HepG2 (cell line): ENCODE measurements around the gene CDC42SE2. TPM values are rescaled to one million over a fixed set of nuclear protein-coding genes. Genes with fewer than 3 reads are reported as not detected.

ENCODE experiments used
- ATAC-seq: fragments of 200-7000 bp; cut with Tn5 transposase; 3 replicates; pipeline ENCODE4 v1.9.1; 2020; ENCODE audit warnings: mild to moderate bottlenecking, moderate library complexity
- BruUV-seq: library from RNA; stranded (reverse); fragments of 400-500 nt; replicated peaks from 2 replicates; lab custom pipeline; 2021; lab: Mats Ljungman, UMichigan
- CTCF ChIA-PET: fragments of 300-600 bp; formaldehyde crosslinking; extraction: SDS; loops from one replicate; lab custom pipeline; 2021; ENCODE audit warnings: low total read pairs, inconsistent platforms, low intra/inter-chr PET ratio; lab: Yijun Ruan, JAX
- POLR2A ChIA-PET: fragments of 350-600 bp; sonication (Branson Sonifier 250); formaldehyde crosslinking; loops from one replicate; lab custom pipeline; 2020; ENCODE audit warnings: antibody characterized with exemption, inconsistent platforms; lab: Yijun Ruan, JAX
- DNase-seq: peaks from one replicate; pipeline ENCODE4 v3.0.0-alpha.2; 2015; ENCODE audit warnings: low spot score
- FAIRE-seq: peaks from 3 replicates; lab custom pipeline; 2011; peaks lifted over from hg19 to GRCh38; lab: Jason Lieb, UNC
- H2AFZ ChIP-seq: one replicate; pipeline ENCODE4 v1.6.1; 2011; ENCODE audit warnings: low read length, inconsistent platforms
- H3K27ac ChIP-seq: fragments of 300-600 bp; 3 replicates; pipeline ENCODE4 v1.8.0; 2011; ENCODE audit warnings: mixed run types, mild to moderate bottlenecking, mixed read lengths, low read length, inconsistent platforms; ENCODE audit not compliant: insufficient read depth; ENCODE audit errors: extremely low read length
- H3K27me3 ChIP-seq, 2 experiments: fragments of 200-600 bp in 1 of 2; 2 replicates in 1 of 2; 3 replicates in 1 of 2; pipeline versions ENCODE4 v1.6.0 to v1.8.0; 2011; ENCODE audit warnings: low read length in 2 of 2, mild to moderate bottlenecking in 2 of 2, moderate library complexity in 2 of 2, inconsistent platforms in 1 of 2; ENCODE audit not compliant: insufficient read depth in 2 of 2, control insufficient read depth in 1 of 2
- H3K36me3 ChIP-seq, 2 experiments: fragments of 200-600 bp in 1 of 2; replicated peaks in 1 of 2; 2 replicates in 1 of 2; 3 replicates in 1 of 2; pipeline versions ENCODE4 v1.5.1 to v1.8.0; 2011; ENCODE audit warnings: low read length in 2 of 2, inconsistent platforms in 1 of 2; ENCODE audit not compliant: insufficient read depth in 2 of 2, control insufficient read depth in 1 of 2
- H3K4me1 ChIP-seq: 2 replicates; pipeline ENCODE4 v1.5.1; 2012; ENCODE audit warnings: low read length, inconsistent platforms; ENCODE audit not compliant: insufficient read depth
- H3K4me2 ChIP-seq: 2 replicates; pipeline ENCODE4 v1.6.0; 2011; ENCODE audit warnings: low read depth, low read length, inconsistent platforms
- H3K4me3 ChIP-seq, 3 experiments: fragments of 200-600 bp in 1 of 3; sonication (generic), shearing (Covaris generic) in 1 of 3; replicated peaks in 1 of 3; 2 replicates each; pipeline ENCODE4 v1.5.1; 2011 to 2016; ENCODE audit warnings: low read length in 3 of 3, inconsistent platforms in 2 of 3, low read depth in 2 of 3, mild to moderate bottlenecking in 2 of 3, control low read depth in 1 of 3, mixed read lengths in 1 of 3; ENCODE audit not compliant: insufficient read depth in 1 of 3
- H3K79me2 ChIP-seq: one replicate; pipeline ENCODE4 v1.6.1; 2011; ENCODE audit warnings: low read length, inconsistent platforms; ENCODE audit not compliant: insufficient read depth
- H3K9ac ChIP-seq: 2 replicates; pipeline ENCODE4 v1.6.0; 2011; ENCODE audit warnings: mild to moderate bottlenecking, low read depth, low read length, inconsistent platforms; ENCODE audit not compliant: insufficient read depth
- H3K9me3 ChIP-seq: 2 replicates; pipeline ENCODE4 v1.5.1; 2012; ENCODE audit warnings: mild to moderate bottlenecking, low read length
- H4K20me1 ChIP-seq: 2 replicates; pipeline ENCODE4 v1.6.0; 2011; ENCODE audit warnings: inconsistent platforms, mild to moderate bottlenecking, low read length, moderate library complexity; ENCODE audit not compliant: insufficient read depth
- CTCF ChIP-seq: sonication (generic); formaldehyde crosslinking; IDR thresholded peaks from 2 replicates; pipeline ENCODE4 v1.5.0; 2020; ENCODE audit warnings: mild to moderate bottlenecking, missing genetic modification reagents, moderate library complexity
- FOXK2 ChIP-seq: fragments of 450-650 bp; IDR thresholded peaks from 2 replicates; pipeline ENCODE4 v1.6.1; 2016
- RCOR2 ChIP-seq: IDR thresholded peaks from 2 replicates; pipeline ENCODE4 v1.6.1; 2016; ENCODE audit warnings: missing biosample characterization, missing genetic modification reagents
- SRSF9 ChIP-seq: fragments of 200-400 bp; formaldehyde crosslinking; IDR thresholded peaks from 2 replicates; pipeline ENCODE4 v1.6.1; 2018; ENCODE audit warnings: borderline replicate concordance, mild to moderate bottlenecking, low read depth, low read length; ENCODE audit not compliant: insufficient read depth, poor library complexity, severe bottlenecking
- ZNF292 ChIP-seq: sonication (generic); formaldehyde crosslinking; IDR thresholded peaks from 2 replicates; pipeline ENCODE4 v1.8.1; 2022; ENCODE audit warnings: mild to moderate bottlenecking, low read depth, missing genetic modification reagents, borderline replicate concordance
- ZNF30 ChIP-seq: sonication (generic); formaldehyde crosslinking; IDR thresholded peaks from 2 replicates; pipeline ENCODE4 v1.5.0; 2020; ENCODE audit warnings: mild to moderate bottlenecking, missing genetic modification reagents
- ZNF362 ChIP-seq: sonication (generic); formaldehyde crosslinking; IDR thresholded peaks from 2 replicates; pipeline ENCODE4 v1.4.0; 2020; ENCODE audit warnings: missing genetic modification reagents, mild to moderate bottlenecking, borderline replicate concordance
- ZNF460 ChIP-seq: sonication (generic); formaldehyde crosslinking; IDR thresholded peaks from 2 replicates; pipeline ENCODE4 v1.5.1; 2020; ENCODE audit warnings: missing genetic modification reagents, mild to moderate bottlenecking, borderline replicate concordance
- ZNF775 ChIP-seq: sonication (generic); formaldehyde crosslinking; IDR thresholded peaks from 2 replicates; pipeline ENCODE4 v1.4.0; 2020; ENCODE audit warnings: missing genetic modification reagents, mild to moderate bottlenecking, moderate library complexity, borderline replicate concordance
- ZSCAN9 ChIP-seq: IDR thresholded peaks from 2 replicates; pipeline ENCODE4 v1.6.1; 2016; ENCODE audit warnings: borderline replicate concordance
- WGBS: methylation state at CpG from one replicate; pipeline ENCODE4 v1.1.6; 2017; ENCODE audit warnings: low lambda C conversion rate; 5-methylcytosine and 5-hydroxymethylcytosine counted together
- in situ Hi-C: cut with HindIII; loops from 2 replicates; pipeline ENCODE4 v1.10.0; 2017; ENCODE audit warnings: low pct_unique_long_range_greater_than_20kb; ENCODE audit not compliant: extremely low pct_ligation_motif_present
- intact Hi-C: fragments of 100-400 bp; cut with micrococcal nuclease; formaldehyde crosslinking; loops from one replicate; pipeline ENCODE4 v1.10.0; 2022; ENCODE audit not compliant: unreplicated experiment
- polyA plus RNA-seq, 8 experiments: library from polyadenylated mRNA; depleted of rRNA in 3 of 8; stranded (reverse) in 7 of 8; unstranded in 1 of 8; fragments of >200 nt; fragmentation: Illumina TruSeq in 4 of 8; extraction: Trizol in 4 of 8; gene quantifications; 2 replicates each; pipeline versions ENCODE4 v1.2.1 to v1.2.3, GENCODE V29; 2011 to 2016; ENCODE audit warnings: low read depth in 4 of 8, missing spikeins in 1 of 8, mixed read lengths in 1 of 8; ENCODE audit not compliant: insufficient read depth in 1 of 8
- total RNA-seq, 5 experiments: library from RNA; depleted of rRNA; stranded (reverse); fragments of >200 nt; fragmentation: Illumina TruSeq; extraction: Trizol; gene quantifications; 2 replicates each; pipeline ENCODE4 v1.2.3, GENCODE V29; 2016; ENCODE audit warnings: low read depth in 1 of 5
- TF ChIP-seq, protein P1 (sequence below): sonication (generic); formaldehyde crosslinking; IDR thresholded peaks from 2 replicates; pipeline ENCODE4 v1.5.1; 2020; ENCODE audit warnings: mild to moderate bottlenecking, missing genetic modification reagents, moderate library complexity
- TF ChIP-seq, protein P2 (sequence below): sonication (generic); formaldehyde crosslinking; IDR thresholded peaks from 2 replicates; pipeline ENCODE4 v1.4.0; 2020; ENCODE audit warnings: missing genetic modification reagents
- TF ChIP-seq, protein P3 (sequence below), 2 experiments: fragments of 450-650 bp in 1 of 2; sonication (generic) in 1 of 2; formaldehyde crosslinking; IDR thresholded peaks; 2 replicates each; pipeline versions ENCODE4 v1.5.0 to v1.8.0; 2020 to 2022; ENCODE audit warnings: mild to moderate bottlenecking in 1 of 2, missing genetic modification reagents in 1 of 2

CDC42SE2 gene
- total and polyA plus RNA-seq, 2 of the 13 experiments (the other 11 are each of a cell fraction or from before 2014, with no cell fraction given): 19.6 to 25.0 TPM

- WGBS: 94% methylated on average over 2 of the region's 2 CpGs
- peaks cover 0 to 7% of the 10 kb centered on the region in 2 experiments; a peak in 3 of 5 replicates for H3K36me3 ChIP-seq
- no TSS peak for BruUV-seq
- CTCF ChIA-PET: no interaction called here
- peaks cover 13% of the 10 kb centered on the region; the same call in 1 of the 2 replicates for H3K9me3 ChIP-seq
- intact Hi-C loops (no loop called here), in situ Hi-C loops (no loop called here)
- no peak overlapping the region for H3K9ac ChIP-seq
- POLR2A ChIA-PET: no interaction called here
- TF ChIP-seq ZNF30 (CRISPR knock-in tag): no peak
- TF ChIP-seq, protein P1, sequence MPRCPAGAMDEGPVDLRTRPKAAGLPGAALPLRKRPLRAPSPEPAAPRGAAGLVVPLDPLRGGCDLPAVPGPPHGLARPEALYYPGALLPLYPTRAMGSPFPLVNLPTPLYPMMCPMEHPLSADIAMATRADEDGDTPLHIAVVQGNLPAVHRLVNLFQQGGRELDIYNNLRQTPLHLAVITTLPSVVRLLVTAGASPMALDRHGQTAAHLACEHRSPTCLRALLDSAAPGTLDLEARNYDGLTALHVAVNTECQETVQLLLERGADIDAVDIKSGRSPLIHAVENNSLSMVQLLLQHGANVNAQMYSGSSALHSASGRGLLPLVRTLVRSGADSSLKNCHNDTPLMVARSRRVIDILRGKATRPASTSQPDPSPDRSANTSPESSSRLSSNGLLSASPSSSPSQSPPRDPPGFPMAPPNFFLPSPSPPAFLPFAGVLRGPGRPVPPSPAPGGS (CRISPR knock-in tag): no peak
- TF ChIP-seq ZNF460 (CRISPR knock-in tag): no peak
- no peak for TF ChIP-seq SRSF9
- TF ChIP-seq, protein P2, sequence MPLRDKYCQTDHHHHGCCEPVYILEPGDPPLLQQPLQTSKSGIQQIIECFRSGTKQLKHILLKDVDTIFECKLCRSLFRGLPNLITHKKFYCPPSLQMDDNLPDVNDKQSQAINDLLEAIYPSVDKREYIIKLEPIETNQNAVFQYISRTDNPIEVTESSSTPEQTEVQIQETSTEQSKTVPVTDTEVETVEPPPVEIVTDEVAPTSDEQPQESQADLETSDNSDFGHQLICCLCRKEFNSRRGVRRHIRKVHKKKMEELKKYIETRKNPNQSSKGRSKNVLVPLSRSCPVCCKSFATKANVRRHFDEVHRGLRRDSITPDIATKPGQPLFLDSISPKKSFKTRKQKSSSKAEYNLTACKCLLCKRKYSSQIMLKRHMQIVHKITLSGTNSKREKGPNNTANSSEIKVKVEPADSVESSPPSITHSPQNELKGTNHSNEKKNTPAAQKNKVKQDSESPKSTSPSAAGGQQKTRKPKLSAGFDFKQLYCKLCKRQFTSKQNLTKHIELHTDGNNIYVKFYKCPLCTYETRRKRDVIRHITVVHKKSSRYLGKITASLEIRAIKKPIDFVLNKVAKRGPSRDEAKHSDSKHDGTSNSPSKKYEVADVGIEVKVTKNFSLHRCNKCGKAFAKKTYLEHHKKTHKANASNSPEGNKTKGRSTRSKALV (CRISPR knock-in tag): no peak
- no peak for TF ChIP-seq RCOR2
- no peak for TF ChIP-seq ZNF292
- no peak for TF ChIP-seq FOXK2
- TF ChIP-seq ZNF362 (CRISPR knock-in tag): no peak
- no peak for TF ChIP-seq ZSCAN9 (CRISPR knock-in tag)
- TF ChIP-seq, protein P3, sequence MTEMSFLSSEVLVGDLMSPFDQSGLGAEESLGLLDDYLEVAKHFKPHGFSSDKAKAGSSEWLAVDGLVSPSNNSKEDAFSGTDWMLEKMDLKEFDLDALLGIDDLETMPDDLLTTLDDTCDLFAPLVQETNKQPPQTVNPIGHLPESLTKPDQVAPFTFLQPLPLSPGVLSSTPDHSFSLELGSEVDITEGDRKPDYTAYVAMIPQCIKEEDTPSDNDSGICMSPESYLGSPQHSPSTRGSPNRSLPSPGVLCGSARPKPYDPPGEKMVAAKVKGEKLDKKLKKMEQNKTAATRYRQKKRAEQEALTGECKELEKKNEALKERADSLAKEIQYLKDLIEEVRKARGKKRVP (CRISPR knock-in tag; IDR thresholded peaks at IDR 0.05): no peak
- no peak for TF ChIP-seq ZNF775 (CRISPR knock-in tag)
- no peak for TF ChIP-seq CTCF (CRISPR knock-in tag)
- no peak overlapping the region for H3K4me3 ChIP-seq
- no peak overlapping the region for H3K4me2 ChIP-seq
- no peaks in the 10 kb centered on the region for H4K20me1 ChIP-seq
- FAIRE-seq (no peak), DNase-seq (no peak), ATAC-seq (peak; percentile 34)
- H3K79me2 ChIP-seq: no peaks in the 10 kb centered on the region
- no peaks in the 10 kb centered on the region for H3K27me3 ChIP-seq
- H2AFZ ChIP-seq: no peak overlapping the region
- peaks cover 11% of the 10 kb centered on the region for H3K4me1 ChIP-seq
- H3K27ac ChIP-seq: no peak overlapping the region
These were observed 142.2 kb downstream of the CDC42SE2 start for GRCh38 chr5:131406076-131406475.
